Measurements from ENCODE around the gene KRTAP10-12.

DNA sequence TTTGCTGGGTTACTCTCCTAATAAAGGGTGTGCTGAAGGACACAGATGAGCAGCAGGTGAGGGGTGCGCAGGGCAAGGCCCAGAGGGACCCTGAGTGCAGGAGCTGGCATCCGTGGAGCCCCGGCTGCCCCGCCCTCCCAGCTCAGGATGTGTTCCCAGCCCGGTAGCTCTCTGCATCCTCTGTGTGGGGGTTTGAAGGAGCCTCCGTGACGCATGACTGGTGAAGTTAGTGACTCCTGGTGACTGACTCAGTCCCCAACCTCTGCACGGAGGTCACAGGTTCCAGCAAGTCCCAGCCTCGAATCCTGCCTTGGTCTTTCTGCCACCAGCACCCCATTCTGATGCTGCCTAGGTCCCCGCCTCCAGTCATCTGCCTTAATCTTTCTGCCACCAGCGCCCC, 36.0 kb downstream of the KRTAP10-12 start:
- TF ChIP-seq, protein P1, sequence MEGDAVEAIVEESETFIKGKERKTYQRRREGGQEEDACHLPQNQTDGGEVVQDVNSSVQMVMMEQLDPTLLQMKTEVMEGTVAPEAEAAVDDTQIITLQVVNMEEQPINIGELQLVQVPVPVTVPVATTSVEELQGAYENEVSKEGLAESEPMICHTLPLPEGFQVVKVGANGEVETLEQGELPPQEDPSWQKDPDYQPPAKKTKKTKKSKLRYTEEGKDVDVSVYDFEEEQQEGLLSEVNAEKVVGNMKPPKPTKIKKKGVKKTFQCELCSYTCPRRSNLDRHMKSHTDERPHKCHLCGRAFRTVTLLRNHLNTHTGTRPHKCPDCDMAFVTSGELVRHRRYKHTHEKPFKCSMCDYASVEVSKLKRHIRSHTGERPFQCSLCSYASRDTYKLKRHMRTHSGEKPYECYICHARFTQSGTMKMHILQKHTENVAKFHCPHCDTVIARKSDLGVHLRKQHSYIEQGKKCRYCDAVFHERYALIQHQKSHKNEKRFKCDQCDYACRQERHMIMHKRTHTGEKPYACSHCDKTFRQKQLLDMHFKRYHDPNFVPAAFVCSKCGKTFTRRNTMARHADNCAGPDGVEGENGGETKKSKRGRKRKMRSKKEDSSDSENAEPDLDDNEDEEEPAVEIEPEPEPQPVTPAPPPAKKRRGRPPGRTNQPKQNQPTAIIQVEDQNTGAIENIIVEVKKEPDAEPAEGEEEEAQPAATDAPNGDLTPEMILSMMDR (IDR thresholded peaks at IDR 0.05 in 8 of 11, conservative IDR thresholded peaks at IDR 0.05 in 3 of 11) = no peak
- TF ChIP-seq POLR2AphosphoS5 (IDR thresholded peaks at IDR 0.05) (no peak), POLR2A (IDR thresholded peaks at IDR 0.05) (no peak)

Measured in spleen (tissue), 7 donors.